ENCODE data around the gene SYNDIG1L.

Gene SYNDIG1L

DNA sequence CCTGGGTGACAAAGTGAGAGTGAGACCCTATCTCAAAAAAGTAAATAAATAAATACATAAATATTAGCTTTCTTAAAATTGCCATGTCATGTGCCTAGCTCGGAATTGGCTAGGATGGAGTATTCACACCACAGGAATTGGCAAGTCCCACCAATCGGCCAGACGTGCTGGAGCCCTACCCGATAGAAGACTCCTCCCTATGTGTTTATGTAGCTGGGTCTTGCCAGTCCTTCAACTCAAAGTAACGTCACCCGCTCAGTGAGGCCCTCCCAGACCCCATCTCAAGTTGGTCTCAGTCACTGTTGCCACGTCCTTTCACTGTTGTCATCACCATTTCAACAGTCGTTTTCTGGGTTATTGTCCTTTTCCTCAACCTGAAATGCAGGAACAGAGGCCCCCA lies 57.6 kb downstream of the SYNDIG1L start:
- Histone ChIP-seq H3K27ac (no peak overlapping the region), H4K20me1 (ENCODE audit: insufficient read depth) (no peaks in the 10 kb centered on the region), H3K27me3 (ENCODE audit: insufficient read depth, low read depth) (no peaks in the 10 kb centered on the region), H3K79me2 (ENCODE audit: insufficient read depth, low read depth) (no peaks in the 10 kb centered on the region), H3K36me3 (ENCODE audit: insufficient read depth) (no peaks in the 10 kb centered on the region), H3K4me1 (ENCODE audit: low read depth, poor library complexity, severe bottlenecking) (no peaks in the 10 kb centered on the region), H3K9ac (no peak overlapping the region), H3K4me2 (no peak overlapping the region), H2AFZ (ENCODE audit: low read depth) (no peak overlapping the region), H3K4me3 (IDR thresholded peaks at IDR 0.05; ENCODE audit: insufficient read depth, low read depth, low read length) (no peak overlapping the region)
- TF ChIP-seq, protein P1, sequence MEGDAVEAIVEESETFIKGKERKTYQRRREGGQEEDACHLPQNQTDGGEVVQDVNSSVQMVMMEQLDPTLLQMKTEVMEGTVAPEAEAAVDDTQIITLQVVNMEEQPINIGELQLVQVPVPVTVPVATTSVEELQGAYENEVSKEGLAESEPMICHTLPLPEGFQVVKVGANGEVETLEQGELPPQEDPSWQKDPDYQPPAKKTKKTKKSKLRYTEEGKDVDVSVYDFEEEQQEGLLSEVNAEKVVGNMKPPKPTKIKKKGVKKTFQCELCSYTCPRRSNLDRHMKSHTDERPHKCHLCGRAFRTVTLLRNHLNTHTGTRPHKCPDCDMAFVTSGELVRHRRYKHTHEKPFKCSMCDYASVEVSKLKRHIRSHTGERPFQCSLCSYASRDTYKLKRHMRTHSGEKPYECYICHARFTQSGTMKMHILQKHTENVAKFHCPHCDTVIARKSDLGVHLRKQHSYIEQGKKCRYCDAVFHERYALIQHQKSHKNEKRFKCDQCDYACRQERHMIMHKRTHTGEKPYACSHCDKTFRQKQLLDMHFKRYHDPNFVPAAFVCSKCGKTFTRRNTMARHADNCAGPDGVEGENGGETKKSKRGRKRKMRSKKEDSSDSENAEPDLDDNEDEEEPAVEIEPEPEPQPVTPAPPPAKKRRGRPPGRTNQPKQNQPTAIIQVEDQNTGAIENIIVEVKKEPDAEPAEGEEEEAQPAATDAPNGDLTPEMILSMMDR (conservative IDR thresholded peaks at IDR 0.05; ENCODE audit: low read depth, low read length) = no peak

DNA sequence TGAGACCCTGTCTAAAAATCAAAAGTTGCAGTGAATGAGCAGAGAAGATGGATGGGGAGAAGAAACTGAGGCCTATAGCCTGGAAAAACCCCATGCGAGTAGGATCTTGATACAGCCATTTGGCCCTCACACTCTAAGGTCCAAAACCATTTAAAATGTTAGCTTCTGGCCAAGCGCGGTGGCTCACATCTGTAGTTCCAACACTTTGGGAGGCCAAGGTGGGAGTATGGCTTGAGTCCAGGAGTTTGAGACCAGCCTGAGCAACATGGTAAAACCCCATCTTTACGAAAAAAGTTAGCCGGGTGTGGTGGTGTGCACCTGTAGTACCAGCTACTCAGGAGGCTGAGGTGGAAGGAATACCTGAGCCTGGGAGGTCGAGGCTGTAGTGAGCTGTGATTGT lies 58.0 kb downstream of the SYNDIG1L start:
- Histone ChIP-seq H2AFZ (ENCODE audit: low read depth) (no peak overlapping the region), H3K9ac (no peak overlapping the region)
- TF ChIP-seq, protein P1 (conservative IDR thresholded peaks at IDR 0.05; ENCODE audit: low read depth, low read length) = no peak

DNA sequence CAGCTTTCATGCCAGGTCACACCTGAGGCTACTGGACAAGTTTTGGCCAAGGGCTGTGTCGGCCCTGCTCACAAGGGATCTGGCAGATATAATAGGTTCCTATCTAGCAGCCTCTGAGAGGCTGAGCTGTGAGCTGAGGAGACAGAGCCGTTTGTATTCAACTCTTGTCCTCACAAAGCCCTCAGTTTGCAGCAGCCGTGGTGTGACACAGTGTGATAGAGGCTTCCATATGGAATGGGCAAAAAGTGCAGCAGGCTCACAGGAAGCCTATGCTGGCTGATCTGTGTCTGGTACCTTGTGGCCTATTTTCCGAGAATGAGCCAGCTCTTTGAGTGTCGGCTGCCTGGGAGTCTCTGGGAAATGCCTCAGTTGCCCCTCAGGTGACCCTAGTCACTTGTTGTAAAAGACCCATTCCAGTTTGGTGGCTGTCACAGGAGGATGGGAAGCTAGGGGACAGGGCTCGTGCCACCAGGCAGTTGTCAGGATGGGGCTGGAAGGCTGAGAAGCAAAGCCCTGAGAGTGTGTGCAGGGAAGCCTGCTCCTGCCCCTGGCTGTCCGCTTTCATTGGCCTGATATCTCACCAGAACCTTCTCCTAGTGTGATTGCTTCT lies 61.6 kb downstream of the SYNDIG1L start:
- H3K9ac ChIP-seq = no peak overlapping the region
- H3K4me1 ChIP-seq (ENCODE audit: low read depth, poor library complexity, severe bottlenecking) = no peaks in the 10 kb centered on the region
- H3K27ac ChIP-seq = no peak overlapping the region
- H3K4me3 ChIP-seq (IDR thresholded peaks at IDR 0.05; ENCODE audit: insufficient read depth, low read depth, low read length) = no peak overlapping the region
- no peak overlapping the region for H2AFZ ChIP-seq (ENCODE audit: low read depth)
- no peaks in the 10 kb centered on the region for H4K20me1 ChIP-seq (ENCODE audit: insufficient read depth)
- no peaks in the 10 kb centered on the region for H3K27me3 ChIP-seq (ENCODE audit: insufficient read depth, low read depth)
- TF ChIP-seq, protein P1 (conservative IDR thresholded peaks at IDR 0.05; ENCODE audit: low read depth, low read length) = no peak
- H3K79me2 ChIP-seq (ENCODE audit: insufficient read depth, low read depth) = no peaks in the 10 kb centered on the region
- H3K4me2 ChIP-seq = no peak overlapping the region
- no peaks in the 10 kb centered on the region for H3K36me3 ChIP-seq (ENCODE audit: insufficient read depth)

More for the DNA sequence above, 58.0 kb downstream of the SYNDIG1L start:
- H3K36me3 ChIP-seq (ENCODE audit: insufficient read depth) = no peaks in the 10 kb centered on the region
- no peaks in the 10 kb centered on the region for H3K27me3 ChIP-seq (ENCODE audit: insufficient read depth, low read depth)
- no peak overlapping the region for H3K27ac ChIP-seq
- no peaks in the 10 kb centered on the region for H4K20me1 ChIP-seq (ENCODE audit: insufficient read depth)
- no peaks in the 10 kb centered on the region for H3K79me2 ChIP-seq (ENCODE audit: insufficient read depth, low read depth)
- H3K4me2 ChIP-seq = no peak overlapping the region
- no peak overlapping the region for H3K4me3 ChIP-seq (IDR thresholded peaks at IDR 0.05; ENCODE audit: insufficient read depth, low read depth, low read length)
- no peaks in the 10 kb centered on the region for H3K4me1 ChIP-seq (ENCODE audit: low read depth, poor library complexity, severe bottlenecking)

GRCh38 chr14:74362361-74362915 lies 63.6 kb downstream of the SYNDIG1L start:
- no peak overlapping the region for H3K4me3 ChIP-seq (IDR thresholded peaks at IDR 0.05; ENCODE audit: insufficient read depth, low read depth, low read length)
- no peak overlapping the region for H3K27ac ChIP-seq
- H3K9ac ChIP-seq = no peak overlapping the region
- TF ChIP-seq, protein P1 (conservative IDR thresholded peaks at IDR 0.05; ENCODE audit: low read depth, low read length) = peak; percentile 85
- peak overlapping the region; percentile 38; the same call in 1 of the 2 replicates for H2AFZ ChIP-seq (ENCODE audit: low read depth)
- no peaks in the 10 kb centered on the region for H3K4me1 ChIP-seq (ENCODE audit: low read depth, poor library complexity, severe bottlenecking)
- no peaks in the 10 kb centered on the region for H3K27me3 ChIP-seq (ENCODE audit: insufficient read depth, low read depth)
- H4K20me1 ChIP-seq (ENCODE audit: insufficient read depth) = no peaks in the 10 kb centered on the region
- H3K79me2 ChIP-seq (ENCODE audit: insufficient read depth, low read depth) = no peaks in the 10 kb centered on the region
- H3K4me2 ChIP-seq = no peak overlapping the region
- no peaks in the 10 kb centered on the region for H3K36me3 ChIP-seq (ENCODE audit: insufficient read depth)

All from KMS-11 (cell line).